HAP-1 (cell line): ENCODE measurements around the gene CDKL1.
"Not testable (repeated sequence)": the region's sequence is repeated elsewhere in the genome, so short reads cannot be mapped to it uniquely, and the experiment has no call there.

Source experiments
- DNase-seq, 2 experiments: peaks; one replicate each; pipeline ENCODE4 v3.0.0-alpha.2; 2016 to 2020; ENCODE audit warnings: low spot score in 2 of 2
- H3K27me3 ChIP-seq: fragments of 250-450 bp; sonication (Bioruptor Pico); 2 replicates; pipeline ENCODE4 v1.5.1; 2020; ENCODE audit warnings: low read depth, mild to moderate bottlenecking, moderate library complexity
- H3K36me3 ChIP-seq: fragments of 250-450 bp; sonication (Bioruptor Pico); replicated peaks from 2 replicates; pipeline ENCODE4 v1.5.1; 2020; ENCODE audit warnings: mild to moderate bottlenecking
- H3K4me1 ChIP-seq: fragments of 250-450 bp; sonication (Bioruptor Pico); 2 replicates; pipeline ENCODE4 v1.5.1; 2020; ENCODE audit warnings: mild to moderate bottlenecking
- H3K4me3 ChIP-seq: fragments of 250-450 bp; sonication (Bioruptor Pico); 2 replicates; pipeline ENCODE4 v1.5.1; 2020; ENCODE audit warnings: mild to moderate bottlenecking, moderate library complexity
- H3K9me3 ChIP-seq: fragments of 250-450 bp; sonication (Bioruptor Pico); 2 replicates; pipeline ENCODE4 v1.5.1; 2020; ENCODE audit warnings: mild to moderate bottlenecking, moderate library complexity
- in situ Hi-C: fragments of 300-500 bp; cut with MboI; formaldehyde crosslinking; loops from 3 replicates; pipeline ENCODE4 v1.14.3; 2020; ENCODE audit warnings: low sequenced_read_pairs, inconsistent platforms, mixed read lengths

CDKL1 gene

GRCh38 chr14:50377550-50378085 is 19.1 kb downstream of the CDKL1 start:
- no peaks in the 10 kb centered on the region for H3K27me3 ChIP-seq
- H3K36me3 ChIP-seq, result no peaks in the 10 kb centered on the region
- H3K9me3 ChIP-seq, result no peaks in the 10 kb centered on the region
- in situ Hi-C loops, result no loop called here
- H3K4me3 ChIP-seq, result no peak overlapping the region
- DNase-seq, result no peak
- H3K4me1 ChIP-seq, result no peaks in the 10 kb centered on the region

GRCh38 chr14:50375760-50376159 is 20.9 kb downstream of the CDKL1 start:
- in situ Hi-C loops, result no loop called here
- Histone ChIP-seq H3K4me1 (no peaks in the 10 kb centered on the region), H3K27me3 (no peaks in the 10 kb centered on the region), H3K9me3 (no peaks in the 10 kb centered on the region), H3K4me3 (no peak overlapping the region), H3K36me3 (no peaks in the 10 kb centered on the region)
- DNase-seq, result no peak

GRCh38 chr14:50373959-50374358 is 22.7 kb downstream of the CDKL1 start:
- in situ Hi-C loops, result no loop called here
- Histone ChIP-seq H3K27me3 (no peaks in the 10 kb centered on the region), H3K4me3 (no peak overlapping the region), H3K36me3 (no peaks in the 10 kb centered on the region), H3K9me3 (no peaks in the 10 kb centered on the region), H3K4me1 (no peaks in the 10 kb centered on the region)
- DNase-seq, result no peak

- Histone ChIP-seq H3K4me3 (no peak overlapping the region), H3K36me3 (no peaks in the 10 kb centered on the region), H3K9me3 (no peaks in the 10 kb centered on the region), H3K4me1 (no peaks in the 10 kb centered on the region), H3K27me3 (no peaks in the 10 kb centered on the region)
- in situ Hi-C loops, result no loop called here
- DNase-seq, result no peak
Measured at GRCh38 chr14:50371546-50371945, 25.1 kb downstream of the CDKL1 start.

- H3K4me1 ChIP-seq, result no peaks in the 10 kb centered on the region
- no peak for DNase-seq
- H3K27me3 ChIP-seq, result no peaks in the 10 kb centered on the region
- no peaks in the 10 kb centered on the region for H3K9me3 ChIP-seq
- no peak overlapping the region for H3K4me3 ChIP-seq
- in situ Hi-C loops, result no loop called here
- H3K36me3 ChIP-seq, result no peaks in the 10 kb centered on the region
Measured at GRCh38 chr14:50366589-50366988, 30.1 kb downstream of the CDKL1 start.

- no peak for DNase-seq
- H3K36me3 ChIP-seq, result no peaks in the 10 kb centered on the region
- no peak overlapping the region for H3K4me3 ChIP-seq
- in situ Hi-C loops, result no loop called here
- no peaks in the 10 kb centered on the region for H3K9me3 ChIP-seq
- no peaks in the 10 kb centered on the region for H3K4me1 ChIP-seq
- H3K27me3 ChIP-seq, result no peaks in the 10 kb centered on the region
Measured at GRCh38 chr14:50366115-50366514, 30.6 kb downstream of the CDKL1 start.

GRCh38 chr14:50365572-50365971 is 31.1 kb downstream of the CDKL1 start:
- H3K4me3 ChIP-seq, H3K4me1 ChIP-seq, H3K27me3 ChIP-seq, in situ Hi-C loops, H3K36me3 ChIP-seq, H3K9me3 ChIP-seq, DNase-seq: not testable (repeated sequence)

GRCh38 chr14:50364792-50365191 is 31.9 kb downstream of the CDKL1 start:
- no peaks in the 10 kb centered on the region for H3K9me3 ChIP-seq
- no peak overlapping the region for H3K4me3 ChIP-seq
- H3K27me3 ChIP-seq, result no peaks in the 10 kb centered on the region
- no peaks in the 10 kb centered on the region for H3K4me1 ChIP-seq
- no peak for DNase-seq
- no peaks in the 10 kb centered on the region for H3K36me3 ChIP-seq
- in situ Hi-C loops, result no loop called here

- H3K27me3 ChIP-seq, result no peaks in the 10 kb centered on the region
- in situ Hi-C loops, result no loop called here
- H3K36me3 ChIP-seq, result no peaks in the 10 kb centered on the region
- no peaks in the 10 kb centered on the region for H3K4me1 ChIP-seq
- H3K9me3 ChIP-seq, result no peaks in the 10 kb centered on the region
- no peak for DNase-seq
- no peak overlapping the region for H3K4me3 ChIP-seq
Measured at GRCh38 chr14:50363714-50364111, 33.0 kb downstream of the CDKL1 start.

- no peaks in the 10 kb centered on the region for H3K4me1 ChIP-seq
- no peaks in the 10 kb centered on the region for H3K27me3 ChIP-seq
- H3K36me3 ChIP-seq, result no peaks in the 10 kb centered on the region
- no peak for DNase-seq
- in situ Hi-C loops, result no loop called here
- H3K9me3 ChIP-seq, result no peaks in the 10 kb centered on the region
- H3K4me3 ChIP-seq, result no peak overlapping the region
Measured at GRCh38 chr14:50362764-50363713, 33.6 kb downstream of the CDKL1 start.

- in situ Hi-C loops, H3K9me3 ChIP-seq, H3K4me3 ChIP-seq, H3K4me1 ChIP-seq, H3K36me3 ChIP-seq, H3K27me3 ChIP-seq, DNase-seq: not testable (repeated sequence)
Measured at GRCh38 chr14:50361473-50362403, 34.9 kb downstream of the CDKL1 start.

- in situ Hi-C loops, result no loop called here
- DNase-seq, result no peak
- Histone ChIP-seq H3K4me3 (no peak overlapping the region), H3K4me1 (no peaks in the 10 kb centered on the region), H3K36me3 (no peaks in the 10 kb centered on the region), H3K9me3 (no peaks in the 10 kb centered on the region), H3K27me3 (no peaks in the 10 kb centered on the region)
Measured at GRCh38 chr14:50360851-50361250, 35.8 kb downstream of the CDKL1 start.

GRCh38 chr14:50360093-50360492 is 36.6 kb downstream of the CDKL1 start:
- no peaks in the 10 kb centered on the region for H3K4me1 ChIP-seq
- H3K27me3 ChIP-seq, result no peaks in the 10 kb centered on the region
- H3K36me3 ChIP-seq, result no peaks in the 10 kb centered on the region
- DNase-seq, result no peak
- in situ Hi-C loops, result no loop called here
- no peak overlapping the region for H3K4me3 ChIP-seq
- H3K9me3 ChIP-seq, result no peaks in the 10 kb centered on the region

- in situ Hi-C loops, result no loop called here
- Histone ChIP-seq H3K4me3 (no peak overlapping the region), H3K4me1 (no peaks in the 10 kb centered on the region), H3K36me3 (no peaks in the 10 kb centered on the region), H3K9me3 (no peaks in the 10 kb centered on the region), H3K27me3 (no peaks in the 10 kb centered on the region)
- no peak for DNase-seq
Measured at GRCh38 chr14:50359631-50360030, 37.0 kb downstream of the CDKL1 start.
